PC-3 (cell line): ENCODE measurements around the gene PSMD13. TPM values are rescaled to one million over a fixed set of nuclear protein-coding genes. Genes with fewer than 3 reads are reported as not detected.

Source experiments
- ATAC-seq: fragments of 200-7000 bp; cut with Tn5 transposase; 2 replicates; pipeline ENCODE4 v1.9.1; 2020; ENCODE audit warnings: mild to moderate bottlenecking, moderate library complexity
- BruUV-seq: library from RNA; stranded (reverse); fragments of 400-500 nt; replicated peaks from 2 replicates; lab custom pipeline; 2021; lab: Mats Ljungman, UMichigan
- CTCF ChIA-PET: fragments of 300-600 bp; sonication (Branson Sonifier 250); formaldehyde crosslinking; loops from one replicate; lab custom pipeline; 2022; ENCODE audit warnings: antibody characterized with exemption; lab: Charles Lee
- POLR2A ChIA-PET: fragments of 300-600 bp; sonication (Branson Sonifier 250); formaldehyde crosslinking; loops from one replicate; lab custom pipeline; 2022; ENCODE audit warnings: antibody characterized with exemption; ENCODE audit not compliant: unreplicated experiment; lab: Charles Lee
- DNase-seq: peaks from one replicate; pipeline ENCODE4 v3.0.0-alpha.2; 2015
- H2AFZ ChIP-seq: fragments of 300-600 bp; sonication (generic); 2 replicates; pipeline ENCODE4 v1.6.0; 2016; ENCODE audit warnings: antibody characterized with exemption, low read length
- H3F3A ChIP-seq: fragments of 300-600 bp; sonication (generic); one replicate; pipeline ENCODE4 v1.6.0; 2017; ENCODE audit warnings: antibody characterized with exemption, low read length, control low read depth, mild to moderate bottlenecking; ENCODE audit not compliant: unreplicated experiment
- H3K27ac ChIP-seq: fragments of 300-600 bp; sonication (generic); 2 replicates; pipeline ENCODE4 v1.5.1; 2016; ENCODE audit warnings: mild to moderate bottlenecking, low read length
- H3K27me3 ChIP-seq: fragments of 300-600 bp; sonication (generic); 2 replicates; pipeline ENCODE4 v1.6.1; 2016; ENCODE audit warnings: low read length, mixed read lengths
- H3K36me3 ChIP-seq: fragments of 300-600 bp; sonication (generic); 2 replicates; pipeline ENCODE4 v1.6.1; 2016; ENCODE audit warnings: low read depth, mixed run types, low read length, mixed read lengths
- H3K4me1 ChIP-seq: fragments of 300-600 bp; sonication (generic); 2 replicates; pipeline ENCODE4 v1.5.1; 2016; ENCODE audit warnings: low read length; ENCODE audit not compliant: insufficient read depth
- H3K4me2 ChIP-seq: fragments of 300-600 bp; sonication (generic); 2 replicates; pipeline ENCODE4 v1.6.0; 2016; ENCODE audit warnings: low read length
- H3K4me3 ChIP-seq: fragments of 300-600 bp; sonication (generic); 2 replicates; pipeline ENCODE4 v1.5.1; 2016; ENCODE audit warnings: mild to moderate bottlenecking, low read length, mixed read lengths
- H3K79me2 ChIP-seq: fragments of 300-600 bp; sonication (generic); 2 replicates; pipeline ENCODE4 v1.6.1; 2017; ENCODE audit warnings: low read length, mixed read lengths
- H3K9ac ChIP-seq: fragments of 300-600 bp; sonication (generic); 2 replicates; pipeline ENCODE4 v1.6.0; 2016; ENCODE audit warnings: mild to moderate bottlenecking, low read length
- H3K9me2 ChIP-seq: fragments of 300-600 bp; sonication (generic); replicated peaks from 2 replicates; pipeline ENCODE4 v1.6.1; 2016; ENCODE audit warnings: mixed run types, low read length, mixed read lengths
- H3K9me3 ChIP-seq: fragments of 300-600 bp; sonication (generic); 2 replicates; pipeline ENCODE4 v1.6.1; 2016; ENCODE audit warnings: low read length, mixed read lengths
- H4K20me1 ChIP-seq: fragments of 300-600 bp; sonication (generic); 2 replicates; pipeline ENCODE4 v1.6.1; 2016; ENCODE audit warnings: low read length, mixed read lengths
- CTCF ChIP-seq: fragments of 300-600 bp; sonication (generic); conservative IDR thresholded peaks from 2 replicates; pipeline ENCODE4 v1.5.1; 2017; ENCODE audit warnings: antibody characterized with exemption, low read depth, mild to moderate bottlenecking, low read length
- EZH2 ChIP-seq: fragments of 300-600 bp; sonication (generic); IDR thresholded peaks from one replicate; pipeline ENCODE4 v1.6.1; 2017; ENCODE audit warnings: antibody characterized with exemption, mild to moderate bottlenecking, low read length; ENCODE audit not compliant: unreplicated experiment
- EZH2phosphoT487 ChIP-seq: fragments of 300-600 bp; sonication (generic); IDR thresholded peaks from 2 replicates; pipeline ENCODE4 v1.6.1; 2018; ENCODE audit warnings: mild to moderate bottlenecking, antibody characterized with exemption, low read length, borderline replicate concordance
- intact Hi-C: fragments of 100-400 bp; cut with micrococcal nuclease; formaldehyde crosslinking; loops from 2 replicates; pipeline ENCODE4 v1.9.0; 2023
- total RNA-seq: library from RNA; depleted of rRNA; stranded (reverse); fragments of >200 nt; gene quantifications from 2 replicates; pipeline ENCODE4 v1.2.3, GENCODE V29; 2014

PSMD13 gene
- total RNA-seq, 1 experiment from 2014 or later: 255 TPM

GRCh38 chr11:201966-202365, 34.8 kb upstream of the PSMD13 start:
- no peaks in the 10 kb centered on the region for H4K20me1 ChIP-seq
- no peaks in the 10 kb centered on the region for H3K9me3 ChIP-seq
- no peak overlapping the region for H2AFZ ChIP-seq
- no peak overlapping the region for H3K27ac ChIP-seq
- peaks cover 20% of the 10 kb centered on the region for H3K79me2 ChIP-seq
- no peak overlapping the region for H3K4me2 ChIP-seq
- no TSS peak for BruUV-seq
- ChIA-PET POLR2A (no interaction called here), CTCF (no interaction called here)
- intact Hi-C loops: no loop called here
- ATAC-seq (no peak), DNase-seq (no peak)
- no peaks in the 10 kb centered on the region for H3K9me2 ChIP-seq
- TF ChIP-seq EZH2 (no peak), CTCF (no peak), EZH2phosphoT487 (no peak)
- no peak overlapping the region for H3K9ac ChIP-seq
- H3K36me3 ChIP-seq: peaks cover 5% of the 10 kb centered on the region; the same call in 1 of the 2 replicates
- H3F3A ChIP-seq: no peaks in the 10 kb centered on the region
- no peak overlapping the region for H3K4me3 ChIP-seq
- H3K27me3 ChIP-seq: no peaks in the 10 kb centered on the region
- peaks cover 8% of the 10 kb centered on the region; the same call in 1 of the 2 replicates for H3K4me1 ChIP-seq

DNA sequence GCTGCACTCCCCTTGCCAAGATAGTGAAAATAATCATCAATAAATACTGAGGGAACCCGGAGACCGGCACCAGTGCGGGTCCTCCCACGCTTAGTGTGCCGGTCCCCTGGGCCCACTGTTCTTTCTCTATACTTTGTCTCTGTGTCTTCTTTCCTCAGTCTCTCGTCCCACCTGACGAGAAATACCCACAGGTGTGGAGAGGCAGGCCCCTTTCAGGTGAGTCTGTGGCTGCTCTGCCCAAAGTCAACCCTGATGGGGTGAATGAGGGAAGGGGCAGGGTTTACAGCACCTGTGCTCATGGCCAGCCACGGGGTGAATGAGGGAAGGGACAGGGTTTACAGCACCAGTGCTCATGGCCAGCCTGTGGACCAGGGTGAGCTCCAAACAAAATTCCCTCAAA, 34.3 kb upstream of the PSMD13 start:
- Histone ChIP-seq H3F3A (no peaks in the 10 kb centered on the region), H3K27me3 (no peaks in the 10 kb centered on the region), H3K9ac (no peak overlapping the region), H3K36me3 (peaks cover 5% of the 10 kb centered on the region; the same call in 1 of the 2 replicates), H3K4me3 (no peak overlapping the region), H3K4me1 (peaks cover 8% of the 10 kb centered on the region; the same call in 1 of the 2 replicates), H3K4me2 (no peak overlapping the region), H2AFZ (no peak overlapping the region), H4K20me1 (no peaks in the 10 kb centered on the region), H3K9me3 (no peaks in the 10 kb centered on the region), H3K79me2 (peaks cover 22% of the 10 kb centered on the region), H3K9me2 (no peaks in the 10 kb centered on the region), H3K27ac (no peak overlapping the region)
- BruUV-seq: no TSS peak
- ChIA-PET POLR2A (no interaction called here), CTCF (no interaction called here)
- intact Hi-C loops: no loop called here
- ATAC-seq (no peak), DNase-seq (no peak)
- TF ChIP-seq EZH2phosphoT487 (no peak), EZH2 (no peak), CTCF (no peak)

DNA sequence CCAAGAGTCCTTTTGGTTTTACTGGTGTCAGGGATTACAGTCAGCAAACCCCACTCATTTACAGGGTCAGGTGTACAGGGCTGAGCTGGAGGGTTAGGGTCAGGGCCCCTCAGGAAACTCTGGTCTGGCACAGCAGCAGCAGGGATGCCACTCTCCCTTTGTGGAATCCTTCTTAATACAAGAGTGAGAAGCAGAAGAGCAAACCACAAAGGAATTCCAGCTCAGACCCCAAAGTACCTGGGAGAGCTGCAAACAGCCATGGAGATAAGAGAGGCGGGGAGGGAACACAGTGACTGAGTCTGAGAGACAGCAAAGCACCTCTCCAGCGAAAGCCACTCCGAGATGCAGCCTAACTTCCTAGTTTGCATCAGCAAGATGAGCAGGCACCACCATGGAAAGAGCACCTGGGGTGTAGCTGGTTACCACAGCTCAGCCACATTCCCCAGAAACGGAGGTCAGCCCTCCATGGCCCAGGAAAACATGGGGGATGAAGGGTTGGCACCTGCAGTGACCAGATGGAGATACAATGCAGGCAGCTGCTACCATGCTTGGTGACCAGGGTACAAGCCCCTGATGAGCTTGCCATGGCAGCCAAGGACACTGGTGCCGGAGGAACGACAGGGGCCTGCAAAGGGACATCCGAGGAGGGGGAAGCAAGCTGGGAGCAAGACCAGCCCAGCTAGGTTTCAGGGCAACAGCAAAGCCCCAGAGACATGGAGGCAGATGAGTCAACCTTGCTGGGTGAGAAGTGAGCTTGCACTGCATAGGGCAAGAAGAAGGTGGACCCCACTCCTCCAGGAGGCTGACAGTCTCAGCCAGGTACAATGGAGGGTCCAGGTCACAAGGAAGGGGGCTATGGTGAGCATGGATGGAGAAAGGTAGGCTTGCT, 33.5 kb upstream of the PSMD13 start:
- no TSS peak for BruUV-seq
- intact Hi-C loops: no loop called here
- no peak overlapping the region for H3K9ac ChIP-seq
- no peak overlapping the region for H3K27ac ChIP-seq
- POLR2A ChIA-PET: no interaction called here
- no peak overlapping the region for H2AFZ ChIP-seq
- H3K9me2 ChIP-seq: no peaks in the 10 kb centered on the region
- no peaks in the 10 kb centered on the region for H3F3A ChIP-seq
- H3K4me3 ChIP-seq: no peak overlapping the region
- H3K4me2 ChIP-seq: no peak overlapping the region
- no peaks in the 10 kb centered on the region for H3K9me3 ChIP-seq
- CTCF ChIA-PET: no interaction called here
- no peaks in the 10 kb centered on the region for H3K27me3 ChIP-seq
- no peaks in the 10 kb centered on the region for H4K20me1 ChIP-seq
- no peak for ATAC-seq
- TF ChIP-seq EZH2phosphoT487 (no peak), CTCF (no peak), EZH2 (no peak)
- peaks cover 29% of the 10 kb centered on the region for H3K79me2 ChIP-seq
- peaks cover 5% of the 10 kb centered on the region; the same call in 1 of the 2 replicates for H3K36me3 ChIP-seq
- DNase-seq: no peak
- H3K4me1 ChIP-seq: peaks cover 8% of the 10 kb centered on the region; the same call in 1 of the 2 replicates
